Measurements from ENCODE around the gene MRPS7.

Gene MRPS7
- total RNA-seq = 34.3 to 46.5 reads per million in 2 donors

GRCh38 chr17:75261336-75262111, at the start of gene MRPS7, which contains the start of gene GGA3:
Gene MRPS7 (plus strand): TSS chr17:75261879. CDS start chr17:75261901, 22 bp downstream.
Gene GGA3 (minus strand): TSS chr17:75261606. CDS start chr17:75261587, 19 bp downstream.
- DNase-seq = peak; percentile 86

GRCh38 chr17:75218131-75218530, 43.5 kb upstream of the MRPS7 start:
- no peak for DNase-seq

GRCh38 chr17:75219815-75220214, 41.9 kb upstream of the MRPS7 start:
- no peak for DNase-seq

- DNase-seq = no peak
Observed at GRCh38 chr17:75225016-75225415, 36.7 kb upstream of the MRPS7 start.

GRCh38 chr17:75227729-75228128, 34.0 kb upstream of the MRPS7 start:
- no peak for DNase-seq

GRCh38 chr17:75228305-75228704, 33.4 kb upstream of the MRPS7 start:
- no peak for DNase-seq

- DNase-seq = no peak
Observed at GRCh38 chr17:75228847-75229246, 32.8 kb upstream of the MRPS7 start.

GRCh38 chr17:75231071-75231470, 30.6 kb upstream of the MRPS7 start:
- DNase-seq = no peak

- no peak for DNase-seq
Observed at GRCh38 chr17:75231741-75232464, 29.8 kb upstream of the MRPS7 start.

- DNase-seq = no peak
Observed at GRCh38 chr17:75232786-75233185, 28.9 kb upstream of the MRPS7 start.

GRCh38 chr17:75237100-75238014, 24.3 kb upstream of the MRPS7 start:
- no peak for DNase-seq

GRCh38 chr17:75238020-75238580, 23.6 kb upstream of the MRPS7 start:
- no peak for DNase-seq

GRCh38 chr17:75238684-75239191, 22.9 kb upstream of the MRPS7 start:
- no peak for DNase-seq

GRCh38 chr17:75239214-75239613, 22.5 kb upstream of the MRPS7 start:
- DNase-seq = no peak

- DNase-seq = no peak
Observed at GRCh38 chr17:75239778-75240393, 21.8 kb upstream of the MRPS7 start.

GRCh38 chr17:75240394-75241142, 21.1 kb upstream of the MRPS7 start:
- DNase-seq = no peak

GRCh38 chr17:75241143-75241430, 20.6 kb upstream of the MRPS7 start:
- DNase-seq = no peak

- DNase-seq = no peak
Observed at GRCh38 chr17:75241502-75241901, 20.2 kb upstream of the MRPS7 start.

GRCh38 chr17:75241996-75242460, 19.7 kb upstream of the MRPS7 start:
- no peak for DNase-seq

GRCh38 chr17:75242461-75243042, 19.1 kb upstream of the MRPS7 start:
- no peak for DNase-seq
